HS-5 (cell line): ENCODE data around the gene RPRM.
A peak's percentile ranks its signal among the peaks of the same experiment; 100 is the strongest.
"Not testable (repeated sequence)": the region's sequence is repeated elsewhere in the genome, so short reads cannot be mapped to it uniquely, and the experiment has no call there.

Source experiments
- DNase-seq: peaks from one replicate; pipeline ENCODE4 v3.0.0-alpha.2; 2012; ENCODE audit warnings: low read depth

Gene RPRM

DNA sequence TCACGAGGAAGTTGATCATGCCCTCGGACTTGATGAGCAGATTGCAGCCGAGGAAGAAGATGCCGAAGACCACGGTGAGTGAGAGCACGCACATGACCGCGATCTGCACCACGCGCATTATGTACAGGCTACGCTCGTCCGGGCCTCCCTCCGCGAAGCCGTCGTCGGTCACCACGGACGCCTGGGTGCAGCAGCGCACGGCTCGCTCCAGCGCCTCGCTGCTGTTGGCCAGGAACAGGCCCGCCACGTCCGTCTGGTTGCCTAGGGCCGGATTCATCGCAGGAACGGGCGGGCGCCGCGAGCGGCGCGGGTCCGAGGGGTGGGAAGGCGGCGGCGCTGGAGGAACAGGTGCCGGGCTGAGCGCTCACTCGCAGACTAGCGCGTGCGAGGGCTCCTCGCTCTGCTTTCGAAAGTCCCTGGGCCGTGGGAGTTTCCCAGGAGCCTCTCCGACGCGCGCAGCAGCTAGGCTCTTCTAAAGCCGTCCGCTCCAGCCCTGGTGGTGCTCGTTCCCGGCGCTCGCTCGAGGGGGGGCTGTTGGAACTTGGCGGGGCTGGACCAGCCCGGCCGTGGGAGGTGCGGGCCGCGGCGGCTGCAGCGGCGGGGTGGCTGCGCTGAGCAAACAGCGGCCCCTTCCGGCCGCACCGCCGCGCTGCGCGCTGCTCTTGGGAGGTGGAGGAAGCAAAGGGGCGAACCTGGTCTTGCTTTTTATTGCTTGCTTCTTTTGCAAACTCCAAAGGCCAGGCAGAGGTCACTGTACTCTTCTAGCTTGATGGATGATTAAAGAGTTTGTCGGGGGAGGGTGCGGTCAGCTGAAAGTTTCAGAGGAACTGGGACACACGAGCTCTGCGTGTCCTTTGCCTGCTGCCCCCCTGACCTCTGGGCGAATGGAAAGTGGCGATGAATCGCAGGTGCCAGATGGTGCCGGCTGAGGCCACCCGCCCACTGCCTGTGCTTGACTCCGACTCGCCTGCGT, at the start of gene RPRM:
Gene RPRM (minus strand): TSS at position 474 of the 973 bp plus-strand sequence. CDS start 197 bp downstream, at position 277.
- DNase-seq = peak; percentile 33

DNA sequence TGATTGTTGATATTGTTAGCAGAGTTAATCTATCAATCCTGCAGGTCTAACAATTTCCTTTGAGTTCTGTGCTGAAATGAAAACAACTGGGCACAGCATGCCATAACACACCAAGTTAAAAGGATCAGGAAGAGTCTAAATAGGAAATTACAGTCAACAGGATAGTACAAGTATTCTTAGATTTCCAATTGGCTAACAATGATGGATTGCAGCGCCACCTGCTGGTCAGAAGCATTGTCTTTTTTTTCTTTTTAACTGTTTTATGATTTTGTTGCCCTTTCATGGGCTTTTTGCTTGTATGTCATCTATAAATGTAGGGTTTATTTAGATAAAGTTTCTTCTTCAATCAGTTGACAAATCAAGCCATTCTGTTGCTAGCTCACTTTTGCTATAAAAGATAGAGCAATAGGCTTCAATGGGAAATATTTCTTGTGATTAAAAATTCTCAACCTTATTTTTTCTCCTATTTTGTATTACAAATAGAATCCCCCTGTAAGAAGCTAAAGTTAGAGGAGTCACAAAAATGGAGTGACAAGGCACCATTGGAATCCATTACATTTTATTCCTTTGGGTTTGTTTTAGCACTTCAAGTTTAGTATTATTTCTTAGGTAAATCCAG, 40.8 kb upstream of the RPRM start:
- peak; percentile 30 for DNase-seq

DNA sequence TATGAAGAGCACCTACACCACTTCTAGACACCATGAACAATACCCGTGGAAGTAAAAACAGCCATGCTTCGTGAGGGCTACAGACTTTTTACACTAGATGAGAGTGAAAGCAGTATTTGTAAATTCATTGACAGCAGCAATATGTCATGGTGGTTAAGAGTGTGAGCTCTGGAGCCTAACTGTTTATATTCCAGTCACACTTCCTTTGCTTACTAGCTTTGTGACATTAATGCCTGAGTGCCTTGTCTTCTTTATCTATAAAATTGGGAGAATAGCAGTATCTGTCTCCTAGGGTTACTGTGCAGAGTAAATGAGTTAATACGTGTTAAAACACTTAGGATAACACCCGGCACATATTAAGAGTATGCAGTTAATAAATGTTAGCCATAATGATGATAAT, 33.8 kb upstream of the RPRM start:
- DNase-seq = no peak

GRCh38 chr2:153510996-153511395, 32.4 kb upstream of the RPRM start:
- DNase-seq = no peak

DNA sequence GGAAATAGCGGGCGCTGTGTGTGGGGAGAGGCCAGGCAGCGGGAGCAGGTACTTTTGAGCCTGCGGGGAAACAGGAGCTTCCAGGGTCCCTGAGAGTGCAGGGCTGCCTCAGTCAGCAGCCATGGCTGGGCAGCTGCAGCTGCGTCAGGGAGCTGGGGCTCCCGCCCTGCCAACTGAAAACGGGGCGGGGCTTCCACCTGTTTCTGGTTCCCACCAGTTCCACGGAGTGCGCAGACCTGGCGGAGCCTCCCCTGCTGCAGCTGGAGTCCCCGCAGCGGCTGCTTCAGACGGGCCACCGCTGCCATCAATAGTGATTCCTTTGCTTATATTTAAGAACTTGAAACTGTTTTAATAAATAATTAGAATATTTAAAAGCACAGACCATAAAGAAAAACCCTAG, 30.6 kb upstream of the RPRM start:
- no peak for DNase-seq

DNA sequence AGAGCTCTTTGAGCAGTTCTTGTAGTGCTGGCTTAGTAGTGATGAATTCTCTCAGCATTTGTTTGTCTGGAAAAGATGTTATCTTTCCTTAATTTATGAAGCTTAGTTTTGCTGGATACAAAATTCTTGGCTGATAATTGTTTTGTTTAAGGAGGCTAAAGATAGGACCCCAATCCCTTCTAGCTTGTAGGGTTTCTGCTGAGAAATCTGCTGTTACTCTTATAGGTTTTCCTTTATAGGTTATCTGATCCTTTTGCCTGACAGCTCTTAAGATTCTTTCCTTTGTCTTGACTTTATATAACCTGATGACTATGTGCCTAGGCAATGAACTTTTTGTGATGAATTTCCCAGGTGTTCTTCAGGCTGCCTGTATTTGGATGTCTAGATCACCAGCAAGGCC, 27.9 kb upstream of the RPRM start:
- DNase-seq = not testable (repeated sequence)

DNA sequence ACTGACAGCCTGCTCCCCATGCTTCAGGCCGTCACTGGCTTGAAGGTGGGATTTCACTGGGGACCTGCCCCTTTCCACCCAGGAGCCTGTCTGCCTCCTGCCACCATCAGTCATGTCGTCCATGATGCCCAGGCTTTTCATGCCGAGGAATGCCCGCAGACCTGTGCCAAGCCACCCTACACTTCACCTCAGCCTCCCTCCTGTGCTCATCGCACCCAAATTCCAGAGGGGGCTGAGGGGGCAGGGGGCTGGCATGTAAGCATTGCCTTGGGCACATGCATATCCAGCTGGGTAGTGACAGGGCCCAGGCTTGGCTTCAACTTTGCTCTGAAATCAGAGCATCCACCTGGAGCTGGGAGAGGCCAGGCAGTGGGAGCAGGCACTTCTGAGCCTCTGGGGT, 20.9 kb upstream of the RPRM start:
- no peak for DNase-seq

GRCh38 chr2:153497938-153498629, 19.5 kb upstream of the RPRM start:
- DNase-seq = no peak

GRCh38 chr2:153495725-153496124, 17.2 kb upstream of the RPRM start:
- DNase-seq = no peak

GRCh38 chr2:153488072-153488471, 9.5 kb upstream of the RPRM start:
- DNase-seq = no peak

GRCh38 chr2:153487448-153487847, 8.9 kb upstream of the RPRM start:
- no peak for DNase-seq

- DNase-seq = peak; percentile 34
Observed at GRCh38 chr2:153479573-153479972, 1.0 kb upstream of the RPRM start.

DNA sequence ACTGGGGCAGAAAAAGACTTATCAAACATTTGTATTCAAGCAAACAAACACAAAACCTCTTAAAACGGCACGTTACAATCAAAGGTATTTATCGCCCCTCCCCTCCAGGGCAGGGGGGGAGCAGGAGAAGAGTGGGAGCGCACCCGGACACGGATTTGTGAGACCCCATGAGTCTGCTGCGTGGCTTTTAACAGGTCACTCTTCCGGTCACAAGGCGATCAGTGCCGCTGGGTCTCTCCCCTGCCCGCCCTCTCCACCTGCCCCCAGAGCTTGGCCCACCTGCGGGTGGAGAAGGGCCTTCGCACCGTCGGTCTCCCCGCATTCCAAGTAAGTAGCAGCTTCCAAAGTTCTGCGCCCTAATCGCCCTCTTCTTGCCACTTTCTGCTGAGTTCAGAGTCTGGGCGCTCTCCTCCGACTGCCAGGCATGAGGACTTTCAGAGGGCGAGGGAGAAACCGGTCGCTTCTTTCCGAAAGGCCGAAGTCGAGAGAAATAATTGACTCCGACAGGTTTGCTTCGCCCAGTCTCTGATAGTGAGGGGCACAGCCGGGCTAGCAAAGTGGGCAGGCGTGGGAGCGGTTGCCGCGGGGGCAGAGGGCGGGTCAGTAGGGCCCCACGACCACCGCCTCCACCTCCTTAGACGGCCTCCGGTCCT, 800 bp downstream of the RPRM start:
- DNase-seq = no peak

DNA sequence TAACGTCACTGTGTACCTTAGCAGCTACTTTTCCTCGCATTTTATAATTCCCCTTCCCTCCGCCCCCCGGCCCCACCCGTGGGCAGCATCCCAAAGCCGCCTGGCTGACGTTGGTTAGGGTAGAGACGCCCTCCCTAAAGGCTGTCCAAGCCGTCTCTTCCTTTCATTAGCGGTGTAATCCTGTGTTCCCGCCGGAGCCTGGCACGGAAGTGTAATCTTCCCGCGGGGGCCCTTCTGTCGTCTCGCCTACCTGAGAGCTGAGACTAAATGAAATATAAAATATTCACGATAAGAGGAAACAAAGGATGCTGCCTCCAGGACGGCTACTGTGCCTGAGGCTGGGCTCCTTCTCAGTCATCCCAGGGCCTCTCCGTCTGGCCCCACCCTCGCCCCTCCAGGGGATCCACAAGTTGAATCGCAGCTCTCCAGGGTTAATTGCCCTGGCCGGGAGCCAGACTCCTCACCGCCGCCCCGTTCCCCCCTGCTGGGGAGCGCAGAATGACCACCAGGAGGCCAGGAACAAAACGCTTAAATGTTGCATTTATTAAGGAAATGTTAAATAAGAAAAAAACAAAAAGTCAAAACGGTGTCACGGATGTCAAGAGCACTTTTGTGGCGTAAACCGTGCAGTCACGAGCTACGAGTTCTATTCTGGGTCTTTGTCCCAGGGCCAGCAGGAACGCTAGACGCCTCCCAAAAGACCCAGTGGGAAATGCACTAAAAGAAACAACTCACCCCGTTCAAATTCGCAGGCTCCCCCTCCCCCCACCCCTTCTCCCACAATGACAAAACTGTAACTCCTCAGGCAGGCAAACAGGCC, 1.5 kb downstream of the RPRM start:
- no peak for DNase-seq

DNA sequence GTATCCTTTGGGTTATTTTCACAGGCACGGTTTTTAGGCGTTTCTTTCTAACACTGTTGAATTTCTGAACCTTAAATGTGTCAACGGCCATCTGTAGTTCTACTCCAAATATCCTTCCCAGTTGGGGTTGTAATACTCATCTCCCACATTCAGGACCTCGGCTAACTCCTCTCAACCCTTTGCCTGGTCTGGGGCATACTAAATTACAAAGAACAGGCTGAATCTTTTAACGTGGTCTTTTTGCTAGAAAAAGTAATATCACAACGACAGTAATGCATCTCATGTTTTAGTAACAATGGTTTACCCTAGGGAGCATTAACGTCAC, 2.1 kb downstream of the RPRM start:
- no peak for DNase-seq

- DNase-seq = no peak
Observed at GRCh38 chr2:153474876-153475435, 3.6 kb downstream of the RPRM start.

DNA sequence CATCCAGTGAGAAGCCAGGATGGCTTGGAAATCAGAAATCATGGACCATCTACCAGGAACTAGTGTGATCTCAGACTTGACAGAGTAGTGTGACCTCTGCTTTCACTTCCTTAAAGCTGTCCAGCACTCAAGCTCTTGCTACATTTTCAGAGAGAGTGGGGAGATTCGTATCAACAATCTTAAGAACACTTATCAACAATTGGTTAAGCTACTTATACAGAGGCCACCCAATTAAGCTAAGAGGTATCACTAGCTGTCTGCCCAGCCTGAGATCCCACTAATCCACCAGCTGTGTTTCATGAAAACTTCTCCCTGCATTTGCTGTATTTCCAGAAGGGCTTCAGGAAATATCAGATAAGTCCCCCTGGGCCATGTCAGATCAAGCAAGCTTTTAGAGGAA, 4.2 kb downstream of the RPRM start:
- no peak for DNase-seq

- DNase-seq = no peak
Observed at GRCh38 chr2:153470867-153471266, 7.7 kb downstream of the RPRM start.

GRCh38 chr2:153464395-153464794, 14.2 kb downstream of the RPRM start:
- no peak for DNase-seq

DNA sequence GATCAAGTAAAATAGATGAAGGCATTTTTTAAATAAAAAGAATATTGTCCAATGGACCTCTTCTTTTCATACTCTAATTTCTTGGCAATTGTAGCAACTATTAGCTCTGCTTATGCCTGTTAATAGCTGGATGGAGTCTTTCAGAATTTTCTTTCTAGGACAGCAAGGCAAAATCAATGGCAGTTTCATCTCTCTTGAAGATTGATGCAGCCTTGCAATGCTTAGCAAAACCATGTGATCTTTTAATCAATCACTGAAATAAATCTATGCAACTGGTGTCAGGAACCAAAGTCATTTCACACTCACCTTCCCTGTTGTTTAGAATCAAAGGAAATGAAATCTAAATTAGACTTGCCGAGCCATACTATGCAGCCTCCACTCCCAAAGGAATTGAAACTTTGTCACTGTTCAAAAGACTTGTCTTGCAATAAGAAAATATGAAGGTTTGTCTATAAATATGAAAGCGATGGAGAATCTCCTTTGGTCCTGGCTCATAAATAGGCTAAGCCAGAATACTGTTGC, 16.2 kb downstream of the RPRM start:
- no peak for DNase-seq

GRCh38 chr2:153461453-153461852, 17.1 kb downstream of the RPRM start:
- no peak for DNase-seq
